HEK293 (cell line): ENCODE results near the gene ZBP1.

ENCODE experiments used
- CTCF ChIP-seq: fragments of 450-650 bp; formaldehyde crosslinking; IDR thresholded peaks from 2 replicates; pipeline ENCODE4 v1.5.1; 2016; ENCODE audit warnings: missing biosample characterization, missing genetic modification characterization
- ZNF184 ChIP-seq: fragments of 450-650 bp; IDR thresholded peaks from 2 replicates; pipeline ENCODE4 v1.5.1; 2018; ENCODE audit warnings: missing biosample characterization, mild to moderate bottlenecking, missing genetic modification characterization

GRCh38 chr20:57591289-57592229 lies 28.7 kb downstream of the ZBP1 start:
- TF ChIP-seq ZNF184 (tag by site-specific recombination) (no peak), CTCF (tag by site-specific recombination) (no peak)
